Right renal cortex interstitium (tissue), 3 donors: ENCODE results near the gene FAM8A1. TPM values are rescaled to one million over a fixed set of nuclear protein-coding genes. Genes with fewer than 3 reads are reported as not detected.
A peak's percentile ranks its signal among the peaks of the same experiment; 100 is the strongest.

Source experiments
- DNase-seq, 3 donors: peaks; one replicate each; pipeline ENCODE4 v3.0.0-alpha.2; 2013; ENCODE audit warnings: low read depth in 3 of 3, low spot score in 2 of 3
- polyA plus RNA-seq, 3 donors: library from polyadenylated mRNA; unstranded; fragments of 120-200 nt; gene quantifications; one replicate each; pipeline ENCODE4 v1.2.1, GENCODE V29; 2013; ENCODE audit not compliant: insufficient read length in 3 of 3

The FAM8A1 gene
- polyA plus RNA-seq, 3 donors: 43.9 to 50.1 (median 44.1) TPM

- DNase-seq: peak in 2 of 3 donors; percentile 21 to 31
These were observed 654 bp downstream of the FAM8A1 start for GRCh38 chr6:17600527-17601385.

DNA sequence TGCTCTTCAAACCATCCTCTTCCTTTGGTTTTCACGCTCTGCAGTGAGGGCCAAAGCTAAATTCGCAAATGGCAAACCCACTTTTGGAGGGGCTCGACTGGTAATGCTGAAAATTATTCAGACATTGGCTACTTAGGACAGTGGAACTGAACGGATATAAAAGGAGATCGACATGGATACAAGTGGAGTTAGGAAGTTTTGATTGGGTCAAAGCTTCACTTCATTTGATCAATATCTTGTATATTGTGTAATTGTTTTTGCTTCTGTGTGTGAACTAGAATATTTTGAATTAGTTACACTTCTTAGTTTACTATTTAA, 1.2 kb downstream of the FAM8A1 start:
- no peak for DNase-seq

GRCh38 chr6:17602888-17603287, 2.8 kb downstream of the FAM8A1 start:
- no peak for DNase-seq

DNA sequence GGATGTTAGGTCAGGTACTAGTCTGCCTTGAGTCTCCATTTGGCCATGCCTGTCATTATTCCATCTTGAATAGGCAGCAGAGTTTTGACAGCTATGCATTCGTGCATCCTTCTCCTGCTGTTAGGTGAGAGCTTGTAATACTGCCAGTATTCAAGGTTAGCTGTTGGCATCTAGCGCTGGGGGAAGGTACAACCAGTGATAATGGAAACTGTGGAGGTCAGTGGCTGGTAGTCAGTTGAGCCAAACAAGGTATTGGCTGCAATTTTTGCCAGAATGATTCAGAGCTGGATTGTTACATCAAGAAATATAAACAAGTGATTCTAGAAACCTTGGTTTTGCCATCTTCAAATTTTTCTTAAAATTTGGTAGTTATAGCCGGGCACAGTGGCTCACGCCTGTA, 6.5 kb downstream of the FAM8A1 start:
- DNase-seq: no peak

DNA sequence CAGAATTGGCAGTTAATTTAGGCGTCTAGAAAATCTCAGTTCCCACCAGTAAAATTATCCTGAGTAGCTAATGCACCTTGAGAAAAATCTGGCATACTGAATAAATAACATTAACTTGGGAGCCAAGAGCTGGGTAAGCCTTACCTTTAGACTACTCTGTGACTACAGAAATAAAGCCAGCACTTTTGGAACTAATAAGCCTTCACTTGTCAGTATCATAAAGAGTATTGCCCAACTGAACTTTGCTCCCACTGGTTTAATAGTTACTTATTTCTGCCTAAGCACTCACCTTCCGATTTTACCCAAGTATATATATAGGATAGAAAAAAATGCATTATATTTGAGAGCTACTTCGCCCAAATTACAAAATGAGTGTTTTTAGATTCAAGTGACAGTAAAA, 10.7 kb downstream of the FAM8A1 start:
- no peak for DNase-seq

DNA sequence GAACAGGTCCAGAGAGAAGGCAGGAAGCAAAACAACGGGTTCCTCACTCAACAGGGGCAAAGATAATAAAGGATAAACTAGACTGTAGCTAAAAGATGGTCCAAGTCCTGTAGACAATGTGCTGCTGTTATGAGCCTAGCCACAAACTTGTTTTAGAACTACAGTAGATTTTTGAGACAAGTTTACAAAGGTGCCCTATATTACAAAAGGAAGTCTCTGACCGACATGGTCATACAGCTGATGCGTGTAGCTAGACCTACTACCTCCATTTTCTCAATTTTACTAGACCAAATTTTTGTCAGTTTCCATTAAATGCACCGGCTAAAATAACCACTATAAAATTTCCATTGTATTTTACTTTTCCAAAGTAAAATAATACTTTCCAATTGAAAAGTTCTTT, 11.9 kb downstream of the FAM8A1 start:
- no peak for DNase-seq

- DNase-seq: no peak
These were observed 15.7 kb downstream of the FAM8A1 start for GRCh38 chr6:17615794-17616193.

DNA sequence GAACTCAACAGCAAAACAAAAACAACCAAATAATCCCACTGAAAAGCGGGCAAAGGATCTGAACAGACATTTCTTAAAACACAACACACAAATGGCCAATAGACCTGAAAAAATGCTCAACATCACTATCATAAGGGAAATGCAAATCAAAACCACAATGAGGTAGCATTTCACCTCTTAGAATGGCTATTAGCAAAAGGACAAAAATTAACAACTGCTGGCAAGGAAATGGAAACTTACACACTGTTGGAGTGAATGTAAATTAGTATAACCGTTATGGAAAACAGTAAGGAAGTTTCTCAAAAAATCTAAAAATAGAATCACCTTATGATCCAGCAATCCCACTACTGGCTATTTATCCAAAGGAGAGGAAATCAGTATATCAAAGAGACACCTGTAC, 20.9 kb downstream of the FAM8A1 start:
- DNase-seq: no peak

GRCh38 chr6:17622144-17622543, 22.0 kb downstream of the FAM8A1 start:
- DNase-seq: no peak

GRCh38 chr6:17624396-17624795, 24.3 kb downstream of the FAM8A1 start:
- no peak for DNase-seq

DNA sequence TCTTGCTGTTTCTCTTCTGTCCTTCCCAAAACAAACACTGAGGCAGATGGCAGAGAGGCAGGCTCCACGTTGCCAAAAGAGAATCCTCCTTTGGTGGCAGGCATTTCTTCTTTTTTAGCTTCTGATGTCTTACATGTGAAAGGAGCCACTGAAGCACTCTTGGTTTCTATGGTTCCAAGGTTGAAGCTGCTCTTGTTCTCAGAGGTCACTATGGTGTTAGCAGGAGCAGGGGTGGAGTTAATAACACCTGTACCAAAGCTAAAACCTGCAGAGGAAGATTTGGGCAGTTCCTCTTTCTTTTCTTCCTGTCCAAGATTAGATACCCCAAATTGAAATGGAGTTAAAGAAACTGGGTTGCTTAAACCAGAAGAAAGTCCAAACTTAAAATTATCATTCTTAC, 28.8 kb downstream of the FAM8A1 start:
- DNase-seq: no peak

DNA sequence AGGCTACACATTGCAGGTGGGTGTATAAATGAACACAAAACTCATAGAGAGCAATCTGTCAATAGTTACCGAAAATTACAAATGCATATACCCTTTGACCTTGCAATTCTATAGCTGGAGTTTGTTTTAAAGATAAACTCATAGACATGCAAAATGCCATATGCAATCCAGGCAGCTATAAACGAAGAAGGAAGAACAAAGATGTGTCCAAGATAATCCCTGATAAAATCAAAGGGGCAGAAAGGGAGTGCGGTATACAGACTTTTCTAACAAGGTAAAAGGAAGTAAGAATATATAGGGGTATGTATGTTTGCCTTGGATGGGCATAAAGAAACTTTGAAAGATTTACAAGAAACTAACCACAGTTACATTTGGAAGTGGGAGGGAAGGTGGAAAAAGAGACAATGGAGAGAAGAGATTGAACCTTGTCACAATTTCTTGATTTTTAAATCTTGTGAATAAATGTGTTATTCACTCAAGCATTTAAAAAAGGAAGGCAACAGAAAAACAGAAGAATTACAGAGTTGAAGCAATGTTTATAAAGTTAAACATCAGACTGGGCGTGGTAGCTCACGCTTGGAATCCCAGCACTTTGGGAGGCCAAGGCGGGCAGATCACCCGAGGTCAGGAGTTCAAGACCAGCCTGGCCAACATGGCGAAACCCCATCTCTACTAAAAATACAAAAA, 29.9 kb downstream of the FAM8A1 start:
- no peak for DNase-seq

DNA sequence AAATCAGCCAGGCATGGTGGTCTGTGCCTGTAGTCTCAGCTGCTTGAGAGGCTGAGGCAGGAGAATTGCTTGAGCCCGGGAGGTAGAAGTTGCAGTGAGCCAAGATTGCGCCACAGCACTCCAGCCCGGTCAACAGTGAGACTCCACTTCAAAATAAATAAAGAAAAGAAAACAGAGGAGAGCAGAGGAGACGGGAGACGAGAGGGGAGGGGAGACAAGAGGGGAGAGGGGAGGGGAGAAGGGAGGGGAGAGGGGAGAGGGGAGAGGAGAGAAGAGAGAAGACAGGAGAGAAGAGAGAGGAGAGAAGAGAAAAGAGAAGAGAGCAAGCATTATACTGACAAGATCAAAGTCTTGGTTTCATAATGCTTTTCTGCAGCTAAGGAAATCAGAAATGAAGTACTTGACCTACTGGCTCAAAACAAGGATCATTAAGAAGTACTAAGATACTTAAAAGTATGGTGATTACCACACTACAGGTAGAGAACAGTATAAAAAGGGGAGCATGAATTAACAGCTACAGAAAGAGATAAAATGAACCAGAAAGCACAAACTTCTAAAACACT, 30.5 kb downstream of the FAM8A1 start:
- DNase-seq: no peak

DNA sequence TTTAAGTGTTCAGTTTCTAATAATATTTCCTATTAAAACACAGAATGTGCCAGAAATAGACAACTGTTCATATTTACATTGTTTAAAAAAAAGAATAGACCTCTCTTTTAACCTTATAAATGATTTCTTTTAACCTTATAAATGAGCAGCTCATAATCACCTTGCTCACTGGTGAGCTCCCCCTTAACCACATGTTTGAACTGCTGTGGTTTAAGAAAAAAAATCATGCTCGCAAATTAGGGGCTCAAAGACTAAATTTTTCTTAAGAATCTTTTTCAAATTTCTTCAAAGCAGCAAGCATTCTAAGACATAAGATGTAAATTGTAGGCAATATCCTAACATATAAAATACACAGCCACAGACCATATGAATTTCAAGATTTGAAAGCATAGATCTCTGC, 32.8 kb downstream of the FAM8A1 start:
- DNase-seq: no peak

DNA sequence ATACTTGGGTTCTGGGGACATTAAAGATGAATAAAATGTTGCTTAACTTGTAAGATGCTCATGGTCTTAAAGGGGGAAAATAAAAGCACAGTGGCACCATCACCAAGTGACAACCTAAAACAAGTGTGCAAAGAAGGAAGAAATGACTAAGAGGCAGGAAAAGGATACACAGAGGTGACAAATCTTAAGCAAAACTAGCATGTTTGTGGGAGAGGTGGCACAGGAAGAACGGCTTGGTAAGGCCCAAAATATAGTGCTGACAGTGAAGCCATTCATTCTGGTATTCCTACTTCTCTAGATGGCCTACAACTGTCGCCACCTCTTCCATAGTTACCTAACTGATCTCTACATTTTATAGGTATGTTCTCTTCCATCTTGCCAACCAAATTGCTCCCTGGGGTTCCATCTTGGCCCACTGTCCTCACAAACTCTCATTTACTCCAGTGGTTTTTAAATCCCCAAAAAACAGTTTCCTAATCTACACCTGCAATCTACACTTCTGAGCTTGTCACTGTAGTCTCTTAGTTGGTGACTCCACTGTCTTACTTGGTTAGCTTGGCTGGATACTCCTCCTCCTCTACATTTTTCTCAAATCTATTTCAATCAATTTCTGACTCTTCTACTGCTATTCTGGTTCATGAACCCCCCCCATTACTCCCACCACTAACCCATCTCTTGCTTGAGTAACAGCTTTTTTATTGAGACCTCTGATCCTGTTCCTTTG, 33.5 kb downstream of the FAM8A1 start:
- no peak for DNase-seq

DNA sequence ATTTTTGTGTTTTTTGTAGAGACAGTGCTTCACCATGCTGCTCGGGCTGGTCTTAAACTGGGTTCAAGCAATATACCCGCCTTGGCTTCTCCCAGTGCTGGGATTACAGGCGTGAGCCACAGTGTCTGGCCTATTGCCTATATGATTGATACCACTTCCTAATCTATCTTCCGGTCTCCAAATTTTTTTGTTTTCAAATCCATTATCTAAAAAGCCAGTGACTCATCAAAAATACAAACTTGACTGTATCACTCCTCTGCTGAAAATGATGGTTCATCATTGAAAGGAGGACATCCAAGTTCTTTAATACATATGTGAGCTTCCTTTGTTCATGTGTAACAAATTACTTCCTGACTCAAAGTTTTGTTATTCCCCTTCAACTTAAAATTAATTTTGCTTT, 35.5 kb downstream of the FAM8A1 start:
- no peak for DNase-seq

GRCh38 chr6:17638212-17638715, 38.2 kb downstream of the FAM8A1 start:
- no peak for DNase-seq

DNA sequence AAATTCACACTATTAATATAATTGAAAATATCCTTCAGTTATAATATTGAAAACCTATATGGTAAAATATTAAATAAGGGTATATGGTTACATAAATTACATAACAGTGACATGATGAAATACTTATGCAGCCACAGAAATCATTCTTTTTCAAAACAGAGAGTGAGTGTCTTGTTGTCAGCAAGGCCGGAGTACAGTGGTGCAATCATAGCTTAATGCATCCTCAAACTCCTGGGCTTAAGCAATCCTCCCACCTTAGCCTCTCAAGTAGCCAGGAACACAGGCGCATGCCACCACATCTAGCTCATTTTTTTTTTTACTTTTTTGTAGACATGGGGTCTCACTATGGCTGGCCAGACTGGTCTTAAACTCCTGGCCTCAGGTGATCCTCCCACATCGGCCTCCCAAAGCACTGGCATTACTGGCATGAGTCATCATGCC, 40.4 kb downstream of the FAM8A1 start:
- DNase-seq: no peak

GRCh38 chr6:17648745-17649144, 48.6 kb downstream of the FAM8A1 start:
- DNase-seq: no peak

- peak in 2 of 3 donors; percentile 10 to 15 for DNase-seq
These were observed 50.7 kb downstream of the FAM8A1 start for GRCh38 chr6:17650656-17651309.
